H9 (cell line): ENCODE results near the gene SRXN1. TPM values are rescaled to one million over a fixed set of nuclear protein-coding genes. Genes with fewer than 3 reads are reported as not detected.

Experiments used
- DNase-seq: peaks from one replicate; pipeline ENCODE4 v3.0.0-alpha.2; 2017
- H2AFZ ChIP-seq: one replicate; pipeline ENCODE4 v1.6.1; 2013; ENCODE audit warnings: mild to moderate bottlenecking, low read length, control low read depth, moderate library complexity
- H2AK5ac ChIP-seq: 2 replicates; pipeline ENCODE4 v1.6.1; 2013; ENCODE audit warnings: low read length, control low read depth, mixed read lengths; ENCODE audit not compliant: insufficient read length
- H2BK120ac ChIP-seq: one replicate; pipeline ENCODE4 v1.6.1; 2013; ENCODE audit warnings: low read depth, mild to moderate bottlenecking, low read length, control low read depth, inconsistent platforms; ENCODE audit not compliant: poor library complexity, severe bottlenecking
- H2BK12ac ChIP-seq: 2 replicates; pipeline ENCODE4 v1.6.1; 2013; ENCODE audit warnings: low read length, control low read depth, mixed read lengths, low read depth; ENCODE audit not compliant: insufficient read length
- H2BK15ac ChIP-seq: 2 replicates; pipeline ENCODE4 v1.6.1; 2013; ENCODE audit warnings: low read depth, low read length, control low read depth
- H2BK20ac ChIP-seq: one replicate; pipeline ENCODE4 v1.6.1; 2013; ENCODE audit warnings: low read depth, mild to moderate bottlenecking, low read length, control low read depth, inconsistent platforms; ENCODE audit not compliant: poor library complexity, severe bottlenecking
- H2BK5ac ChIP-seq: 2 replicates; pipeline ENCODE4 v1.6.1; 2013; ENCODE audit warnings: low read length, control low read depth, mixed read lengths; ENCODE audit not compliant: insufficient read length
- H3K14ac ChIP-seq: 2 replicates; pipeline ENCODE4 v1.6.1; 2013; ENCODE audit warnings: low read length, control low read depth; ENCODE audit not compliant: insufficient read depth
- H3K18ac ChIP-seq: 2 replicates; pipeline ENCODE4 v1.6.1; 2013; ENCODE audit warnings: low read depth, mild to moderate bottlenecking, mixed read lengths, low read length, control low read depth; ENCODE audit not compliant: insufficient read length
- H3K23ac ChIP-seq: 2 replicates; pipeline ENCODE4 v1.6.1; 2013; ENCODE audit warnings: low read length, control low read depth, mixed read lengths, low read depth; ENCODE audit not compliant: insufficient read length
- H3K23me2 ChIP-seq: 2 replicates; pipeline ENCODE4 v1.6.1; 2013; ENCODE audit warnings: low read depth, mild to moderate bottlenecking, mixed read lengths, low read length, control low read depth; ENCODE audit not compliant: insufficient read length, poor library complexity, severe bottlenecking
- H3K27ac ChIP-seq: 2 replicates; pipeline ENCODE4 v1.5.1; 2013; ENCODE audit warnings: low read length, control low read depth, mixed read lengths, low read depth; ENCODE audit not compliant: insufficient read length
- H3K27me3 ChIP-seq: 2 replicates; pipeline ENCODE4 v1.6.1; 2013; ENCODE audit warnings: low read length, control low read depth, inconsistent platforms; ENCODE audit not compliant: insufficient read depth
- H3K4ac ChIP-seq: 2 replicates; pipeline ENCODE4 v1.6.1; 2013; ENCODE audit warnings: low read depth, mild to moderate bottlenecking, control low read depth, inconsistent platforms, low read length, moderate library complexity
- H3K4me1 ChIP-seq: 2 replicates; pipeline ENCODE4 v1.6.1; 2013; ENCODE audit warnings: low read length, control low read depth, inconsistent platforms; ENCODE audit not compliant: insufficient read depth
- H3K4me2 ChIP-seq: 2 replicates; pipeline ENCODE4 v1.6.1; 2013; ENCODE audit warnings: low read length, control low read depth, mixed read lengths; ENCODE audit not compliant: insufficient read length, insufficient read depth
- H3K56ac ChIP-seq: 2 replicates; pipeline ENCODE4 v1.6.1; 2013; ENCODE audit warnings: low read depth, mild to moderate bottlenecking, mixed read lengths, low read length, control low read depth; ENCODE audit not compliant: insufficient read length
- H3K79me1 ChIP-seq: 2 replicates; pipeline ENCODE4 v1.6.1; 2013; ENCODE audit warnings: low read depth, mild to moderate bottlenecking, moderate library complexity, low read length, control low read depth, inconsistent platforms; ENCODE audit not compliant: insufficient read depth, poor library complexity, severe bottlenecking
- H3K79me2 ChIP-seq: 2 replicates; pipeline ENCODE4 v1.6.1; 2013; ENCODE audit warnings: low read length, control low read depth, inconsistent platforms; ENCODE audit not compliant: insufficient read depth
- H3K9ac ChIP-seq: 2 replicates; pipeline ENCODE4 v1.6.1; 2013; ENCODE audit warnings: low read length, control low read depth, mixed read lengths; ENCODE audit not compliant: insufficient read length; ENCODE audit errors: extremely low read depth
- H3K9me3 ChIP-seq: one replicate; pipeline ENCODE4 v1.6.1; 2013; ENCODE audit warnings: low read depth, low read length, inconsistent platforms; ENCODE audit not compliant: control insufficient read depth
- H3T11ph ChIP-seq: one replicate; pipeline ENCODE4 v1.6.1; 2013; ENCODE audit warnings: mild to moderate bottlenecking, low read length, control low read depth, inconsistent platforms
- H4K20me1 ChIP-seq: one replicate; pipeline ENCODE4 v1.6.1; 2013; ENCODE audit not compliant: control insufficient read depth, insufficient read length, insufficient read depth
- H4K5ac ChIP-seq: 2 replicates; pipeline ENCODE4 v1.6.1; 2013; ENCODE audit warnings: low read depth, mild to moderate bottlenecking, mixed read lengths, low read length, control low read depth; ENCODE audit not compliant: insufficient read length
- H4K8ac ChIP-seq: replicated peaks from 2 replicates; pipeline ENCODE4 v1.6.1; 2013; ENCODE audit warnings: low read length, control low read depth, mixed read lengths, low read depth; ENCODE audit not compliant: insufficient read length
- H4K91ac ChIP-seq: 2 replicates; pipeline ENCODE4 v1.6.1; 2013; ENCODE audit warnings: low read depth, mild to moderate bottlenecking, moderate library complexity, mixed read lengths, low read length, control low read depth; ENCODE audit not compliant: insufficient read length
- H3K27ac Mint-ChIP-seq, 3 experiments: 2 replicates in 2 of 3; 3 replicates in 1 of 3; pipeline ENCODE4 v1.8.0; 2020 to 2021; ENCODE audit warnings: mixed read lengths in 3 of 3, mild to moderate bottlenecking in 1 of 3, moderate library complexity in 1 of 3
- H3K27me3 Mint-ChIP-seq: 2 replicates; pipeline ENCODE4 v1.8.0; 2021; ENCODE audit warnings: low read depth, mild to moderate bottlenecking, moderate library complexity, mixed read lengths
- H3K36me3 Mint-ChIP-seq, 3 experiments: 2 replicates in 2 of 3; 3 replicates in 1 of 3; pipeline ENCODE4 v1.8.0; 2020 to 2021; ENCODE audit warnings: low read depth in 3 of 3, mixed read lengths in 3 of 3; ENCODE audit not compliant: insufficient read depth in 1 of 3
- H3K4me1 Mint-ChIP-seq, 2 experiments: 2 replicates each; pipeline ENCODE4 v1.8.0; 2020; ENCODE audit warnings: mixed read lengths in 2 of 2
- H3K4me3 Mint-ChIP-seq, 2 experiments: 2 replicates in 1 of 2; 3 replicates in 1 of 2; pipeline ENCODE4 v1.8.0; 2020 to 2021; ENCODE audit warnings: mild to moderate bottlenecking in 2 of 2, mixed read lengths in 2 of 2, moderate library complexity in 1 of 2
- H3K9me3 Mint-ChIP-seq, 2 experiments: 2 replicates in 1 of 2; 3 replicates in 1 of 2; pipeline ENCODE4 v1.8.0; 2020; ENCODE audit warnings: mild to moderate bottlenecking in 2 of 2, mixed read lengths in 2 of 2, moderate library complexity in 1 of 2
- CTCF ChIP-seq: fragments of 200-600 bp; sonication (generic); conservative IDR thresholded peaks from 3 replicates; pipeline ENCODE4 v1.8.0; 2021; ENCODE audit warnings: antibody characterized with exemption, mild to moderate bottlenecking
- whole genome bisulfite sequencing: extraction: QIAGEN DNeasy Blood & Tissue Kit; methylation state at CpG from one replicate; pipeline ENCODE4 v1.1.7; 2013; ENCODE audit warnings: missing lambda C conversion rate, low lambda C conversion rate, mixed read lengths; ENCODE audit not compliant: insufficient read length; ENCODE audit errors: extremely low coverage; 5-methylcytosine and 5-hydroxymethylcytosine counted together
- total RNA-seq: library from RNA; stranded (reverse); gene quantifications from 2 replicates; pipeline ENCODE4 v1.2.1, GENCODE V29; 2021

Gene SRXN1
- total RNA-seq, 1 experiment from 2014 or later, result 25.7 TPM

DNA sequence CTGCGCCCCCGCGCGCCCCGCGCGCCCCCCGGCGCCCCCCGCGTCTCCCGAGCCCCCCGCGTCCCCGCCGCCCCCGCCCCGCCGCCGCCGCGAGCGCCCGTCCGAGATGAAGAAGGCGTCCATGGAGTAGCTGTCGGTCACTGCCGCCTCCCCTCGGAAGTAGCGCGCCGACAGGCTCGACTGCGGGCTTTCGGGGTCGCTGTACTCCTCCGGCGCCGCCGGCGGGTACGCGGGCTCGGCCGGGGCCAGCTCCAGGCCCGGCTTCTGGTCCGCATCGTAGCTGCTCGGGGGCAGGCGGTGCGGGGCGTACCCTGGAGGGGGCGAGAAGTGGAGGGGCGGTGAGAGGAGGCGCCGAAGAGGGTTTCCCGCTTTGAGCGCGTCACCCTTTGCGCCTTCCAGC, 11.2 kb upstream of the SRXN1 start:
- peaks cover 8% of the 10 kb centered on the region for H3K27me3 Mint-ChIP-seq
- H3K56ac ChIP-seq, result no peak overlapping the region
- no peaks in the 10 kb centered on the region for H4K20me1 ChIP-seq
- H4K5ac ChIP-seq, result no peak overlapping the region
- H3K14ac ChIP-seq, result no peak overlapping the region
- peaks cover 59 to 79% of the 10 kb centered on the region in 2 experiments for H3K4me1 Mint-ChIP-seq
- no peak for TF ChIP-seq CTCF
- H3K27ac Mint-ChIP-seq, result no peak overlapping the region
- H4K8ac ChIP-seq, result no peak overlapping the region
- no peak overlapping the region for H3K27ac ChIP-seq
- no peak overlapping the region for H2BK20ac ChIP-seq
- peaks cover 13% of the 10 kb centered on the region for H3K4me1 ChIP-seq
- no peak for DNase-seq
- no peak overlapping the region for H2BK15ac ChIP-seq
- no peak overlapping the region for H3T11ph ChIP-seq
- H3K27me3 ChIP-seq, result no peaks in the 10 kb centered on the region
- no peak overlapping the region for H3K4ac ChIP-seq
- no peak overlapping the region for H2BK5ac ChIP-seq
- no peak overlapping the region for H3K4me3 Mint-ChIP-seq
- no peak overlapping the region for H3K23ac ChIP-seq
- no peak overlapping the region for H2AK5ac ChIP-seq
- H3K36me3 Mint-ChIP-seq, result no peaks in the 10 kb centered on the region; a peak in 1 of 7 replicates
- WGBS, result no CpG with 5 or more reads among the region's 60 CpGs
- H3K4me2 ChIP-seq, result no peak overlapping the region
- no peaks in the 10 kb centered on the region for H3K9me3 ChIP-seq
- no peak overlapping the region for H2BK12ac ChIP-seq
- no peak overlapping the region for H2AFZ ChIP-seq
- H3K79me1 ChIP-seq, result no peaks in the 10 kb centered on the region
- no peak overlapping the region for H2BK120ac ChIP-seq
- H3K23me2 ChIP-seq, result no peaks in the 10 kb centered on the region
- H3K9ac ChIP-seq, result no peak overlapping the region
- H4K91ac ChIP-seq, result no peak overlapping the region
- H3K18ac ChIP-seq, result no peak overlapping the region
- H3K9me3 Mint-ChIP-seq, result no peaks in the 10 kb centered on the region; a peak in 1 of 5 replicates
- no peaks in the 10 kb centered on the region for H3K79me2 ChIP-seq
